Measurements from ENCODE around the gene SRSF4. TPM values are rescaled to one million over a fixed set of nuclear protein-coding genes. Genes with fewer than 3 reads are reported as not detected.

SRSF4 gene
- total and polyA plus RNA-seq, 9 of the 15 experiments (the other 6 are each of a cell fraction or from before 2014, with no cell fraction given) = 15.9 to 132 (median 82.0) TPM

GRCh38 chr1:29179641-29180184 is 2.0 kb downstream of the SRSF4 start (continued):
- TF ChIP-seq MGA (IDR thresholded peaks at IDR 0.05) (peak; percentile 14; the same call in 1 of the 2 replicates), ELF1 (tag; IDR thresholded peaks at IDR 0.05) (no peak), KAT7 (CRISPR knock-in tag; IDR thresholded peaks at IDR 0.05; ENCODE audit: borderline replicate concordance) (no peak), ZNF592 (IDR thresholded peaks at IDR 0.05) (0 out of 2 replicates have a peak, but pooled peaks have one; percentile 41), NFRKB (IDR thresholded peaks at IDR 0.05; ENCODE audit: low read depth) (no peak), TEAD4 (IDR thresholded peaks at IDR 0.05; ENCODE audit: low read length) (peak; percentile 91), TEAD4 (CRISPR knock-in tag; IDR thresholded peaks at IDR 0.05; ENCODE audit: borderline replicate concordance) (no peak)

Measured in K562 (cell line).